ENCODE measurements around the gene NACC2. TPM values are rescaled to one million over a fixed set of nuclear protein-coding genes. Genes with fewer than 3 reads are reported as not detected.

The NACC2 gene
- total and polyA plus RNA-seq, 2 donors (not counting 1 experiment from before 2014, with no cell fraction given): 0.34 to 1.9 TPM

DNA sequence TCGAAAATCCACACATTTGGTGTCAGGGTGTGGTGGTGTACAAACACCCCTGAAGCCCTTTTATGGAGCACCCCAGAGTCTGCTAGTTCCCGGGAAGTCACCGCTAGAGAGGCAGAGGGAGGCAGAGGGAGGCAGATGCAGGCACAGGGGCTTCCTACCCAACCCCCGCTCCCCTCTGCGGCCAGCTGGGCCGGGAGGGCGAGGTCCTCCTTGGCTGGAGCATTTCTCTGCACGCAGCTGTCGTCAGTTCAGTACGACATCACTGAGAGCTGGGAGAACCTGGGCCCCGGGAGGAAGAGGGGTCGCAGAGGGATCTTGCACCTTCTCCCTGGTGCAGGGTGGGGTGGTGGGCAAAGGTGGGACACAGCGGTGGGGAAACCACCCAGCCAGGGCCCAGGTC, 118.1 kb downstream of the NACC2 start:
- intact Hi-C loops (cut with micrococcal nuclease): no loop called here
- H3K4me3 Mint-ChIP-seq: no peak overlapping the region
- peaks cover 0 to 25% (median 4%) of the 10 kb centered on the region in 4 experiments for H3K27me3 ChIP-seq (replicated peaks in 1 of 4; ENCODE audit: control extremely low read depth in 1 of 4, control insufficient read depth in 3 of 4, insufficient read depth in 4 of 4, low read length in 3 of 4)
- WGBS (ENCODE audit: insufficient coverage): 82% methylated on average over 13 of the region's 13 CpGs
- peaks cover 13 to 14% of the 10 kb centered on the region in 2 donors for H3K4me1 ChIP-seq (ENCODE audit: control insufficient read depth in 2 of 2, insufficient read depth in 2 of 2, low read length in 2 of 2)
- H3K9me3 Mint-ChIP-seq (ENCODE audit: insufficient read depth): no peaks in the 10 kb centered on the region
- no peaks in the 10 kb centered on the region for H3K79me2 ChIP-seq (ENCODE audit: control insufficient read depth, insufficient read depth, low read length)
- POLR2A ChIA-PET: no interaction called here
- H3K9ac ChIP-seq (ENCODE audit: low read length): no peak overlapping the region
- H3K4me3 ChIP-seq (ENCODE audit: control extremely low read depth in 1 of 5, extremely low read depth in 1 of 5, insufficient read depth in 1 of 5, low read depth in 2 of 5, low read length in 4 of 5): no peak overlapping the region
- CTCF ChIA-PET: no interaction called here
- ATAC-seq (ENCODE audit: low read depth) (no peak), DNase-seq (no peak)
- H3K4me1 Mint-ChIP-seq: peaks cover 8% of the 10 kb centered on the region
- no peaks in the 10 kb centered on the region for H3K36me3 ChIP-seq (replicated peaks in 1 of 2; ENCODE audit: control extremely low read depth in 1 of 2, control insufficient read depth in 1 of 2, extremely low read depth in 1 of 2, insufficient read depth in 2 of 2, low read length in 1 of 2)
- no peak overlapping the region for H2AFZ ChIP-seq (ENCODE audit: insufficient read depth, low read depth, low read length, poor library complexity, severe bottlenecking)
- H3K27me3 Mint-ChIP-seq: peaks cover 27% of the 10 kb centered on the region
- H3K27ac ChIP-seq (ENCODE audit: low read length in 2 of 2): no peak overlapping the region
- H3K9me3 ChIP-seq (ENCODE audit: control extremely low read depth in 1 of 3, control insufficient read depth in 2 of 3, insufficient read depth in 1 of 3, low read length in 2 of 3): peaks cover 0 to 4% (median 0%) of the 10 kb centered on the region in 3 donors
- no peak overlapping the region for H3K4me2 ChIP-seq (replicated peaks; ENCODE audit: low read depth, low read length, poor library complexity, severe bottlenecking)
- TF ChIP-seq, protein P1, sequence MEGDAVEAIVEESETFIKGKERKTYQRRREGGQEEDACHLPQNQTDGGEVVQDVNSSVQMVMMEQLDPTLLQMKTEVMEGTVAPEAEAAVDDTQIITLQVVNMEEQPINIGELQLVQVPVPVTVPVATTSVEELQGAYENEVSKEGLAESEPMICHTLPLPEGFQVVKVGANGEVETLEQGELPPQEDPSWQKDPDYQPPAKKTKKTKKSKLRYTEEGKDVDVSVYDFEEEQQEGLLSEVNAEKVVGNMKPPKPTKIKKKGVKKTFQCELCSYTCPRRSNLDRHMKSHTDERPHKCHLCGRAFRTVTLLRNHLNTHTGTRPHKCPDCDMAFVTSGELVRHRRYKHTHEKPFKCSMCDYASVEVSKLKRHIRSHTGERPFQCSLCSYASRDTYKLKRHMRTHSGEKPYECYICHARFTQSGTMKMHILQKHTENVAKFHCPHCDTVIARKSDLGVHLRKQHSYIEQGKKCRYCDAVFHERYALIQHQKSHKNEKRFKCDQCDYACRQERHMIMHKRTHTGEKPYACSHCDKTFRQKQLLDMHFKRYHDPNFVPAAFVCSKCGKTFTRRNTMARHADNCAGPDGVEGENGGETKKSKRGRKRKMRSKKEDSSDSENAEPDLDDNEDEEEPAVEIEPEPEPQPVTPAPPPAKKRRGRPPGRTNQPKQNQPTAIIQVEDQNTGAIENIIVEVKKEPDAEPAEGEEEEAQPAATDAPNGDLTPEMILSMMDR (IDR thresholded peaks at IDR 0.05): no peak
- TF ChIP-seq EZH2 (IDR thresholded peaks at IDR 0.05; ENCODE audit: borderline replicate concordance, insufficient read depth, low read depth, low read length, poor library complexity, severe bottlenecking): no peak
- H4K20me1 ChIP-seq (ENCODE audit: control insufficient read depth, insufficient read depth, low read length, poor library complexity, severe bottlenecking): no peaks in the 10 kb centered on the region
- no peak overlapping the region for H3K27ac Mint-ChIP-seq

- H3K9ac ChIP-seq (ENCODE audit: low read length): no peak overlapping the region
- intact Hi-C loops (cut with micrococcal nuclease): no loop called here
- 69% methylated on average over 10 of the region's 13 CpGs for WGBS (ENCODE audit: insufficient coverage)
- CTCF ChIA-PET: interaction anchor here (0.9 kb wide), 1 partner anchor 9 kb away, joined by 4 read pairs; no protein-coding TSS in a partner anchor
- TF ChIP-seq, protein P1 (IDR thresholded peaks at IDR 0.05): no peak
- TF ChIP-seq EZH2 (IDR thresholded peaks at IDR 0.05; ENCODE audit: borderline replicate concordance, insufficient read depth, low read depth, low read length, poor library complexity, severe bottlenecking): no peak
- H3K79me2 ChIP-seq (ENCODE audit: control insufficient read depth, insufficient read depth, low read length): no peaks in the 10 kb centered on the region
- no peak for ATAC-seq (ENCODE audit: low read depth)
- peaks cover 0 to 25% (median 4%) of the 10 kb centered on the region in 4 experiments for H3K27me3 ChIP-seq (replicated peaks in 1 of 4; ENCODE audit: control extremely low read depth in 1 of 4, control insufficient read depth in 3 of 4, insufficient read depth in 4 of 4, low read length in 3 of 4)
- Mint-ChIP-seq H3K4me3 (no peak overlapping the region), H3K27me3 (peaks cover 27% of the 10 kb centered on the region), H3K9me3 (ENCODE audit: insufficient read depth) (no peaks in the 10 kb centered on the region), H3K27ac (no peak overlapping the region), H3K4me1 (peaks cover 8% of the 10 kb centered on the region)
- no peak for DNase-seq
- peaks cover 13 to 14% of the 10 kb centered on the region in 2 donors for H3K4me1 ChIP-seq (ENCODE audit: control insufficient read depth in 2 of 2, insufficient read depth in 2 of 2, low read length in 2 of 2)
- no peaks in the 10 kb centered on the region for H4K20me1 ChIP-seq (ENCODE audit: control insufficient read depth, insufficient read depth, low read length, poor library complexity, severe bottlenecking)
- no peak overlapping the region for H3K4me3 ChIP-seq (ENCODE audit: control extremely low read depth in 1 of 5, extremely low read depth in 1 of 5, insufficient read depth in 1 of 5, low read depth in 2 of 5, low read length in 4 of 5)
- no peaks in the 10 kb centered on the region for H3K36me3 ChIP-seq (replicated peaks in 1 of 2; ENCODE audit: control extremely low read depth in 1 of 2, control insufficient read depth in 1 of 2, extremely low read depth in 1 of 2, insufficient read depth in 2 of 2, low read length in 1 of 2)
- H2AFZ ChIP-seq (ENCODE audit: insufficient read depth, low read depth, low read length, poor library complexity, severe bottlenecking): no peak overlapping the region
- H3K9me3 ChIP-seq (ENCODE audit: control extremely low read depth in 1 of 3, control insufficient read depth in 2 of 3, insufficient read depth in 1 of 3, low read length in 2 of 3): peaks cover 0 to 4% (median 0%) of the 10 kb centered on the region in 3 donors
- POLR2A ChIA-PET: no interaction called here
- no peak overlapping the region for H3K4me2 ChIP-seq (replicated peaks; ENCODE audit: low read depth, low read length, poor library complexity, severe bottlenecking)
- no peak overlapping the region for H3K27ac ChIP-seq (ENCODE audit: low read length in 2 of 2)
Measured at GRCh38 chr9:135976531-135976930, 118.6 kb downstream of the NACC2 start.
